22Rv1 (cell line): Measurements from ENCODE around the gene LMO4.

Experiments
- ZFX ChIP-seq: fragments of 450-650 bp; IDR thresholded peaks from 2 replicates; pipeline ENCODE4 v1.6.1; 2017; ENCODE audit warnings: antibody characterized with exemption, borderline replicate concordance
- TF ChIP-seq, protein P1 (sequence below): fragments of 450-650 bp; IDR thresholded peaks from 2 replicates; pipeline ENCODE4 v1.5.1; 2017; ENCODE audit warnings: mild to moderate bottlenecking

DNA sequence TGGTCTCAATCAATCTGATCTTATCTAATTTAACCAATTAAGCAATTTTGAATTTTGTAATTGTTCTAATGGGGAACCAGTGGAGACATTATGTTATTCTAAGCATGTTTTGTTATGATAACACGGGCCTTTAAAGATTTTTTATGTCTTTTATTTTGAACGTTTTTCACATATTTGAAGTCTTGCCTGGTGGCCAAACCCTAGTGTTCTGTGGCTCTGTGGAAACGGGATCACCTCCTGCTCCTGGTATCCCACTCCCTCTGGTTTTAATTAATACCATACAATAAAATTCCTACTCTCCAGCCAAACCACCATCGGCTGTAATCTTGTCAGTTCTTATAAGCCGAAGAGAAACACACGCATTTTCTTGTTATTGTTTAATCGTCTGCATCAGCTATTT, 22.9 kb upstream of the LMO4 start:
- TF ChIP-seq, protein P1, sequence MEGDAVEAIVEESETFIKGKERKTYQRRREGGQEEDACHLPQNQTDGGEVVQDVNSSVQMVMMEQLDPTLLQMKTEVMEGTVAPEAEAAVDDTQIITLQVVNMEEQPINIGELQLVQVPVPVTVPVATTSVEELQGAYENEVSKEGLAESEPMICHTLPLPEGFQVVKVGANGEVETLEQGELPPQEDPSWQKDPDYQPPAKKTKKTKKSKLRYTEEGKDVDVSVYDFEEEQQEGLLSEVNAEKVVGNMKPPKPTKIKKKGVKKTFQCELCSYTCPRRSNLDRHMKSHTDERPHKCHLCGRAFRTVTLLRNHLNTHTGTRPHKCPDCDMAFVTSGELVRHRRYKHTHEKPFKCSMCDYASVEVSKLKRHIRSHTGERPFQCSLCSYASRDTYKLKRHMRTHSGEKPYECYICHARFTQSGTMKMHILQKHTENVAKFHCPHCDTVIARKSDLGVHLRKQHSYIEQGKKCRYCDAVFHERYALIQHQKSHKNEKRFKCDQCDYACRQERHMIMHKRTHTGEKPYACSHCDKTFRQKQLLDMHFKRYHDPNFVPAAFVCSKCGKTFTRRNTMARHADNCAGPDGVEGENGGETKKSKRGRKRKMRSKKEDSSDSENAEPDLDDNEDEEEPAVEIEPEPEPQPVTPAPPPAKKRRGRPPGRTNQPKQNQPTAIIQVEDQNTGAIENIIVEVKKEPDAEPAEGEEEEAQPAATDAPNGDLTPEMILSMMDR = no peak
- no peak for TF ChIP-seq ZFX
